Stimulated activated CD8-positive, alpha-beta memory T cell treated with anti-CD3 and anti-CD28 coated beads, Interleukin-12 subunit alpha, Interleukin-12 subunit beta, amount 100 ng/mL, for 1 hour (primary cell): Measurements from ENCODE around the gene TRIP6.
A peak's percentile ranks its signal among the peaks of the same experiment; 100 is the strongest.
"Not testable (repeated sequence)": the region's sequence is repeated elsewhere in the genome, so short reads cannot be mapped to it uniquely, and the experiment has no call there.

Experiments used
- DNase-seq: peaks from one replicate; pipeline ENCODE4 v3.0.0-alpha.2; 2020; ENCODE audit warnings: low read depth

Gene TRIP6

DNA sequence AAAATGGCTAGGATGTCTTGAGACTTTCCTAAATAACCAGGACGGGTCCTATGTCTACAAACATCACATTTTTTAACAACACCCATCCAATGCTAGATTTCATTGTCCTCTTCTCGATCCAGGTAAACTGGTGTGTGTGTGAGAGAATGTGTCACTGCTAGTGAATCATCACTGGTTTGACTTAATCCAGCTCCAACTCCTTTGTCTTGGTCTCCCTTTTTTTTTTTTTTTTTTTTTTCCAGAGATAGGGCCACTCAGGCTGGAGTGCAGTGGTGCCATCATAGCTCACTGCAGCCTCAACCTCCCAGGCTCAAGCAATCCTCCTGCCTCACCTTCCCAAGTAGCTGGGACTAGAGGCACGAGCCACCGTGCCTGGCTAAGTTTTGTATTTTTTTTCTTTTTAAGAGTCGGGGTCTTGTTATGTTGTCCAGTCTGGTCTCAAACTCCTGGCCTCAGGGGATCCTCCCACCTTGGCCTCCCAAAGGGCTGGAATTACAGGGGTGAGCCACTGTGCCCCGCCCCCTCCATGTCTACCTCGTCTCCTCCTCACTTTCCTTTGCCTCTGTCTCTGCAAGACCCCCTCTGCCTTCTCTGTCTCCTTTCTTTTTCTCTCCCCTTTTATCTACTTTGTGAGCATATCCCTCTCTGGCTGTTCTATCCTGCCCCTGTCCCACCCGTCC, 24.5 kb downstream of the TRIP6 start:
- DNase-seq: no peak

DNA sequence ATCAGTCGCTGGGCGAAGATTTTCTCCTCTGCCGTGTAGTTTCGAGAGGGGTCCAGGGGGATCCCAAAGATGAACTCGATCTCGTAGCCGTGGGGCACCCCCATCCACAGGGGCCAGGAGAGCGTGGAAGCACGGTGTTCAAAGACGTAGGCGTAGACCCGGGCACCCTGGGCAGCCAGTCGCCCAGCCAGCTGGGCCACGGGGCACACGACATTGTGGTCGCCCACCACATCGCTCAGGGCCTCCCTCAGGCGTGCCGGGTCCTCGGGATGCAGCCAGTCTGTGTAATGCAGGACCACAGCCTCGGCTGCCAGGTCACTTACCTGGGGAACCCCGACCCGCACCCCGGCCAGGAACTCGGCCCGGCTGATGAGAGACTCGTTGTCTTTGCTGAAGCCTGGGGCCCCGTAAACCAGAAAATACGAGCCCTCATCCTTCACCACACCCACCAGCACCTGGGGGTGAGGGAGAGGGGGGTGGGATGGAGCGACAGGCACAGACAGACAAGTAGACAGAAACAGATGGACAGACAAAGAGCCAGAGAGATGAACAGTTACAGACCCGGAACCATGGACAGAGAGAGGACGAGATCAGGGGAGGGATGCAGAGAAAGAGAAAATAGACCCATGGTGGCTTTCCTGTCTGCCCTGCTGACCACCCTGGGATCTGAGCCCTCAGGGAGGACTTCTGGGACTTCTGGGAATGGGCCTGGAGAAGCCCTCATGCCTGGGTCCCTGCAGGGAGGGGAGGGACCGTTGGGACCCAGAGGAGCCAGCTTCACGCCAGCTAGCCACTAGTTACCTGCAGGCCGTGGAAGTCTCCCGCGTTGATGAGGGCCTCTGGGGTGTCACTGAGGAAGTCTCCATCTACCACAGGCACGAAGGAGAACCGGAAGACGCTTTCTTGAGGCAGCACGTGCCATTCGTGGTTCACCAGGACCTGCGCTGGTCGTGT, 25.5 kb downstream of the TRIP6 start:
- DNase-seq: no peak

DNA sequence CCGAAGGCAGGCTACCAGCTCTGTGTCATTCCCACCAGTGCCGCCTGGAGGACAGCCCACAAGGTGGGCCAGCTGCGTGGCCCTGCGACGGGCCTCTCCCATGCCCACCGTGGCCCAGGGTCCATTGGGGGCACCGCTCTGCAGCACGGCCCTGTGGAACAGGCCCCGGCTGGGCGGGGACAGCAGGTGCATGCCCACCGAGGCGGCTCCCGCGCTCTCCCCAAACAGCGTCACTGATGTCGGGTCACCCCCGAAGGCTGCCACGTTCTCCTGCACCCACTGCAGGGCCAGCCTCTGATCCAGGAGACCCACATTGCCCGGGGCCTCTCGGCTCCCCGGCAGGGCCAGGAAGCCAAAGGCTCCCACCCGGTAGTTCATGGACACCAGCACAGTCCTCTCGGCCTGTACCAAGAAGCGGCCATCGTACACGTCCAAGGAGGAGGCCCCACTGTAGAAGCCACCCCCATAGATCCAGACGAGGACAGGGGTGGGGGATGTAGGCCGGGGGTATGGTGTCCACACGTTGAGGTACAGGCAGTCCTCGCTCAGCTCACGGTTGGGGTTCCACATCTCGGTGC, 26.2 kb downstream of the TRIP6 start:
- DNase-seq: no peak

DNA sequence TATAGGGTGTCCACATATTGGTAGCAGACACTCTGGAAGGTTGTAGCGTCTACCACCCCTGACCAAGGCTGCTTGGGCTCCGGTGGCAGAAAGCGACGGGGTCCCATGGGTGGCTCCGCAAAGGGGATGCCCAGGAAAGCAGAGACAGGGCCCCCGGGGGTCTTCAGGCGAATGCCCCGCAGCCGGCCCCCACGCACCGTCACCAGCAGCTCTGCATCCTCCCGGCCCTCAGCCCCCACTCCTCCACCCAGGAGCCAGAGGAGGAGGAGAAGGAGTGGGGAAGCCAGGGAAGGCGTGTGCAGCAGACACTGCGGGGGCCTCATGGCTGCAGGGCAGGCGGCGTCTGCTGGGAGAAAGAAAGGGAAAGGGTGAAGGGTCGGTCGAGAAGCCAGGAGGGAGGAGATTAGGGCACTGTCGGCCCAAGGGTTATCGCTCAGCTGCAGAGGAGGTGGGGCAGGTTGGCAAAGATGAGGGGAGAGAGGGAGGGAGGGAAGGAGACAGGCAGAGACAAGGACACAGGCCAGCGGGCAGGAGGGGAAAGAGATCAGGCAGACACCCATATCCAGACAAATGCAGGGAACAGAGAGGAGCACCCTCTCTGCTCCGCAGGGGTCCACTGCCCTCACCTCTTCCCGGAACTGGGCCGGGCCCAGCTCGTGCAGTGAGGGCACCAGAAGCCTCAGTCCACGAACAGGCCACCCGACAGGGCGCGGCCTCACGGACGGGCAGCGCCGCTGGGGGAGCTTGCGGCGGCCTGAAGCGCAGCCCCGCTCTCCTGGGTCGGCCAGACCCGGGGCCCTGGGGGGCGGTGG, 26.9 kb downstream of the TRIP6 start:
- DNase-seq: no peak

DNA sequence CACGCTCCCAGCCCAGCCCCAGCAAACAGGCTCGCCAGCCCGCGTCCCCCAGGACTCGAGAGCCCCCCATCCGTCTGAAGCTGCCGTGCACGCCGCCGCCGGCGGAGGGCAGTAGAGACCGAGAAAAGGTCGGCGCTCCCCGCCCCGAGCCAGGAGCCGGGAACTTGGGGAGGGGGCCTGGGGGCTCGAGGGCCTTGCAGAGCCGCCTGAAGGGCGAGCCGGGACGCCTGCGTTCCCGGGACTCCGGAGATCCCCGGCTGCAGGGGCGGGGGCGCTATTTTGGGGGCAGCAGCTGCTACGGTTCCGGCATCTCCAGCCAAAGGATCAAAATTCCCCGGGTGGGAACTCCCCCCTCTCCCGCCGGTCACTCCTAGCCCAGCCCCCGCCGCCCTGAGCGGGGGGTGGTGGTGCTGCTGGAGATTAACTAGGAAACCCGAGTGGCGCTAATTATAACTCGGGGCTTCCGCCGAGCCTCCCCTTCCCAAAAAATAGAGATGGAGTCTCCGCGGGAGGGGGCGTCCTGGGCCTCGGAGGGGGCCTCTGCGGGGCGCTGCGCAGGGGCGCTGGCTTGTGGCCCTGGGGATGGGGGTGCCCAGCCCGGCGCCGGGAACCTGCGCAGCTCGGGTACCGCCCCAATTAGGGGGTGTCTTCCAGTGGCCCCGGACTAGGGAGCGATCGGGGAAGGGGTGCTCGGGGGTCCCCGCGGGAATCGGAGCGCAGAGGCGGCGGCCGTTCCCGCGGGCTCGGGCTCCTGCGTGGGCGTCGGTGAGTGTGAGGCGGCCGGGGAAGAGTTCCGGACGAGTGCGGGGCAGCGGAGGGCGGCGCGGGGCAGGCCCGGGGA, 27.9 kb downstream of the TRIP6 start:
- peak; percentile 44 for DNase-seq

DNA sequence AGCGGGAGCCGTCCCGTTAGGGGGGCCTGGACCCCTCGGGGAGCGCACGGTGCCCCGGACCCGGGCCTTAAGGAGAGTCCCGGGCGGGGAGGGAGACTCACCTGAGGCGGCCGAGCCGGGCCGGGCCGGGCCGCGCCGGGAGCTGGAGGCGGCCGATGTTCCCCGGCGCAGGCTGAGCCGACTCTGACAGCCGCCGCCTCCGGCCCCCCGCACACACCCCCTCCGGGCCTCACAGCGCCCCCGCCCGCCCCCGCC, 28.4 kb downstream of the TRIP6 start, which contains the start of gene ACHE:
Gene ACHE, minus strand, starts transcription at position 188 of the 255 bp plus-strand sequence. CDS start 1,656 bp downstream, outside the sequence.
- no peak for DNase-seq

DNA sequence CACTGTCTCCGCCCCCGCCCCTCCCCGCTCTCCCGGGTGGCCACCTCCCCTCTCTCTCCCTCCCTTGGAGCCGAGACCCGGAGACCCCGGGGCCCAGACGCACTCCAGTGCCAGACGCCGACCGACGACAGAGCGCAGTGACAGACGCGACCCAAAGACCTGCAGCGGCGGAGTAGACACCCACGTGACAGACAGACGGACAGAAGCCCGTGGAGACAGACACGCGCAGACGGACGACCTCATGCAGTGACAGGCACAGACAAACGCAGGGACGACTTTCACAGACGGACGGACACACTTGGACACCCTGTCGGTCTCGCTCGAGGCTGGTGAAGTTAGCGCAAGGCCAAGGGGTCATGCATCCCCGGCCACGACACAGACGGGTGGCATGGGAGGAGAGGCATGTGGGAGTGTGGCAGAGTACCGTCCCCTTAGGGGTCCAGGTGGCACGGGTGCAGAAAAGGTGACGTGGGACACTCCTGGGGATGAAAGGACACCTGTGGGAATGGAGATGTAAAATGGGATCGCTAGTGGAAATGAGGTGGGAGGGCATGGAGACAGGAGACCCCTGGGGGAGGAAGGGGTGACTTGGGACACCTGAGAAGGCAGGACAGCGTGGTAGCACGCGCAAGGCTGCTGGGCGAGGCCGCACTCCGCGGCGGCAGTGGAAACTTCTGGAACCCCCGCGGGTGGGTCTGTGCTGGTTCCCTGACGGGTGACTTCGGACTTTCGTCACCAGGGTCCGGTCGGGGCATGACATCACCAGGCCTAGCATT, 29.0 kb downstream of the TRIP6 start:
- no peak for DNase-seq

DNA sequence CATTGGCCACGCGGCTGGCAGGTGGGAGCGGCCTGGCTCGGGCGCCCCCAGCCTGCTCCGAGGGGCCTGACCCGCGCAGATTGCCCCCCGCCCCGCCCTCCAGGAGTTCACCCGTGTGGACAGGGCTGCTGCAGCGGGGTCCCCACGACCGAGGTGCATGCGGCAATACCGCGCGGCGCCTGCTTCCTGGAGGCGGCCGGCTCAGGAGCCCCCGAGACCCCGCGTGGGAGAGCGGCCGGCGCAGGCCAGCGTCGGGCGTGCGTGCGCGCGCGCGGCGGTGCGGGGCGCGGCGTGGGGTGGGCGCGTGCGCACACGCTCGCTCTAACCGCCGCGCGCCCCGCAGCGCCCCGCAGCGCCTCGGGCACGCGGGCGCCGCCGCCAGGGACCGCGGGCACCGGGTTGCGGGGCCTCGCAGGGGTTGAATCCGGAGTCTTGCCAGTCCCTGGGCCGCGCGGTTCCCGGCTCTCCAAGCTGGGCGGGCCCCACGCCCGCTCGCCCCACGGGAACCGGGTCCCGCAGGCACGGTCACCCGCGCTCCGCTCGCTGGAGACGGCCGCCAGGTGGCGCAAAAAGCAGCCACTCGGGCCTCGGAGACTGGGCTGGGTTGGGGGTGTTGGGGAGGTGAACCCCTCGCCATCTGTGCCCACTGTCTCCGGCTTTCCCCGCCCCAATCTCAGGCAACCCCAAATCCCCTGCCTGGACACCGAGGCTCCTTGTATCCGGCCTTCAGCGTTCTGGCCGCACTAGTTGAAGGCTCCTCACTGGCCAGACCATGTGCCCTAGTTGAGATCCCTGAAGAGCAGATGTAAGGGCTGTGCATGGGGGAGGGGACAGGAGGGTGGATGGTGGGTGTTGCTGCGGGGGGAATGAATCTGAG, 29.8 kb downstream of the TRIP6 start:
- DNase-seq: peak; percentile 65

DNA sequence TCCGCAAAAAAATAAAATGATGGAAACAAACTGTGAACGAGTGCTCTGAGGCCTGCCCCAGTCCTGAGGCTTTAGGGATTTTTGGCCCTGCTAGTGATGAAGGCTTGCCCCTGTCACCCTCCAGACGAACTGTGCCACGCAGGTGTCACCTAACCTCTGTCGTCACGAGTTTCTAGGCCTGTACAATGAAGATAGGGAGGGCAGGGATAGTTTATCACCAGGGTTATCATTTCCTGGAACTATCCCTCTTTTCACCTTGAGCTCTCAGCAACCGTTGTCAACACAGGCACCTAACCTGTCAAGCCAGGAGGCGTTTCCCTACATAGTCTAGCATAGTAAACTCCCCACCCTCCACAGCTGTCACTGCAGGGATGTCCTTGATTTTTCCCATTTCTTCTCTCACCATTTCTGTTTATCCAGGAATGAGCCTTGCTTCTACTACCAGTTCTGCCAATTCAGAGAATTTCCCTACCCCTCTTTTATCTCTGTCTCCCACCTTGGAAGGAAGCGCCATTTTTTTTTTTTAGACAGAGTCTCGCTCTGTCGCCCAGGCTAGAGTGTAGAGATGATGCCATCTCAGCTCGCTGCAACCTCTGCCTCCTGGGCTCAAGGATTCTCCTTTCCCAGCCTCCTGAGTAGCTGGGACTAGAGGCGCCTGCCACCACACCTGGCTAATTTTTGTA, 30.7 kb downstream of the TRIP6 start:
- no peak for DNase-seq

DNA sequence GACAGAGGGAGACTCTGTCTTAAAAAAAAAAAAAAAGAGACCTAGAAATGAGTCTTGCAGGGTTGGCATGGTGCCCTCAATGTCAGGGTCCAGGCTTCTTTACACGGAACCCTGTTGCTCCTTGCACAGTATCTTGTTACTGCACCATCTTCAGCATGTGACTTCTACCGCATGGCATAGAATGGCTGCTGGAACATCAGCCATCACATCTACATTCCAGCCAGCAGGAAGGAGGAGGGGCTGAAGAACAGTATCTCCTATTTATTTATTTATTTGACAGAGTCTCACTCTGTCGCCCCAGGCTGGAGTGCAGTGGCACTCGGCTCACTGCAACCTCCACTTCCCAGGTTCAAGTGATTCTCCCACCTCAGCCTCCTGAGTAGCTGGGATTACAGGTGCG, 32.2 kb downstream of the TRIP6 start:
- DNase-seq: no peak

DNA sequence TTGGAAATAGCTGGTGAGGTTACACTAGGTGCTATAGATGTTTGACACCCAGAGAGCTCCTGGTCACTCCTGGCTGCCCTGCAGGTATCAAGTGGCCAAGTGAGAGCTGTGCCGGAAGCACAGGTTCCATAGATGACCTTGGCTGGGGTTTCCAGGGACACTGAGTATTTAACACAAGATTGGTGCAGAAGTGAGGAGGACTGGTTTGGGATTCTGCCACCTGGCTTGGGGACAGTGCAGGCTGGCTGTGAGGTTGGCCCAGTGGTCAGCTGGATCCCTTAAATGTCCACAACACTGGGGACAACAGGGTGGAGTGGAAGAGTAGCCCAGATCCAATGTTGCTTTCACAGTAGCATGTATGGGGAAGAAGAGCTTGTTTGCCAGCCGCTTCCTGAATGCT, 33.8 kb downstream of the TRIP6 start:
- DNase-seq: no peak

DNA sequence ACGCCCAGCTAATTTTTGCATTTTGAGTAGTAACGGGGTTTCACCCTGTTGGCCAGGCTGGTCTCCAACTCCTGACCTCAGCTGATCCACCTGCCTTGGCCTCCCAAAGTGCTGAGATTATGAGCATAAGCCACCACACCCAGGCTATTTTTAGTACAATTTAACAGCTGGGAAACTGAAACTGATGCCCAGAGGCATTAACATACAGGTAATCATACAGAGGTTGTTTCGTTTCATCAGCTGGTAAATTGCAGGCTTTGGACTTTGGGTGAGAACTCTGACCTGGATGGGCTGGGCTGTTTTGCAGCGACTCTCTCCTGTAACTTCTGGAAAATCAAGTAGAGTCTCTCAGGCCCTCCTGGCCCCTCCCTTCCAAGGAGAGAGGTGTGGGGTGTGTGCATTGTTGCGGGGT, 34.7 kb downstream of the TRIP6 start:
- no peak for DNase-seq

DNA sequence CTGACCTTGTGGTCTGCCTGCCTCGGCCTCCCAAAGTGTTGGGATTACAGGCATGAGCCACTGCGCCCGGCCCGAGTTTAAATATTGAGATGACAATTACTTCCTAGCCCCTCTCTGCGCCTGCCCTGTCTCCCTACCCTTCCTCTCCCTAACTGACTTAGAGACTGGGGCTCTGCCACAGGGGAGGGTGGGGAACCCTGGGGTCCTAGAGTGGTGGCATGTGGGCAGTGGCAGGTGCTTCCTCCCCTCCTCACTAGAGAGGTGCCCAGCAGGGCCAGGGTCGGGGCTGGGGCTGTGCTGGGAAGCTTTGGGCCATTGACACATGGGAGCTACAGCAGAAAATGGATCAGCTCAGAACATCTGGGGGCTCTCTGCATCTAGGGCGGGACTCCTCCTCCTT, 35.5 kb downstream of the TRIP6 start:
- no peak for DNase-seq

DNA sequence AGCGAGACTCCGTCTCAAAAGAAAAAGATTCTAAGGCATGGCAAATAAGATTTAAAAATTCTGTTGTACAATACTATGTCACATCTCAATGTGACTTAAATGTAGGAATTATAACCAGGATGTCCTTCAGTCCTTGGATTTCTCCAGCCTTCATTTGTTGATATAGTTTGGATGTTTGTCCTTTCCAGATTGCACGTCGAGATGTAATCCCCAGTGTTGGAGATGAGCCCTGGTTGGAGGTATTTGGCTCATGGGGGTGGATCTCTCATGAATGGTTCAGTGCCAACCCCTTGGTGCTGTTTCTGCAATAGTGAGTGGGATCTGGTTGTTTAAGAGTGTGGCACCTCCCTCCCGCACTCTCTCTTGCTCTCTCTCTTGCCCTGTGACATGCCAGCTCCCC, 41.3 kb downstream of the TRIP6 start:
- DNase-seq: no peak

DNA sequence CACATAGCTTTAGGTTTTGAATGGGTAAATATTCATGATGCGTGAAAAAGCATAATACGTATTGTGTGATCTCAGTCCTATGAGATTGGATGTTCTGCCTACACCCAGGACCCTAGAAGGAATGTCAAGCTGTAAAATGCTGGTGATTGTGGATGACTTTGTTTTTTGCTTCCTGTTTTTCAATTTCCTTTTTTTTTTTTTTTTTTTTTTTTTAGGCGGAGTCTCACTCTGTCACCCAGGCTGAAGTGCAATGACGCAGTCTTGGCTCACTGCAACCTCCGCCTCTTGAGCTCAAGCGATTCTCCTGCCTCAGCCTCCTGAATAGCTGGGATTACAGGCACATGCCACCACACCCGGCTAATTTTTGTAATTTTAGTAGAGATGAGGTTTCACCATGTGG, 43.3 kb downstream of the TRIP6 start:
- DNase-seq: not testable (repeated sequence)

DNA sequence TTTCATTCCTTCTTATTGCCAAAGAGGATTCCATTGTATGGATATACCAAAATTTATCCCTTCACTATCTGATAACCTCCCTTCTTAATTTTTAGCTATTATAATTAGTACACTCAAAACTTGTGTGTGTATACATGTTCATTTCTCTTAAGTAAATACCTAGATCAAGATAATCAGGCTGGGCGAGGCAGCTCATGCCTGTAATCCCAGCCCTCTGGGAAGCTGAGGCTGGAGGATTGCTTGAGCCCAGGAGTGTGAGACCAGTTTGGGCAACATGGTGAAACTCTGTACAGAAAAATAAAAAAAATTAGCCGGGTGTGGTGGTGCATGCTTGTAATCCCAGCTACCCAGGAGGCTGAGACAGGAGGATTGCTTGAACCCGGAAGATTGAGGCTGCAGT, 44.3 kb downstream of the TRIP6 start:
- DNase-seq: no peak

DNA sequence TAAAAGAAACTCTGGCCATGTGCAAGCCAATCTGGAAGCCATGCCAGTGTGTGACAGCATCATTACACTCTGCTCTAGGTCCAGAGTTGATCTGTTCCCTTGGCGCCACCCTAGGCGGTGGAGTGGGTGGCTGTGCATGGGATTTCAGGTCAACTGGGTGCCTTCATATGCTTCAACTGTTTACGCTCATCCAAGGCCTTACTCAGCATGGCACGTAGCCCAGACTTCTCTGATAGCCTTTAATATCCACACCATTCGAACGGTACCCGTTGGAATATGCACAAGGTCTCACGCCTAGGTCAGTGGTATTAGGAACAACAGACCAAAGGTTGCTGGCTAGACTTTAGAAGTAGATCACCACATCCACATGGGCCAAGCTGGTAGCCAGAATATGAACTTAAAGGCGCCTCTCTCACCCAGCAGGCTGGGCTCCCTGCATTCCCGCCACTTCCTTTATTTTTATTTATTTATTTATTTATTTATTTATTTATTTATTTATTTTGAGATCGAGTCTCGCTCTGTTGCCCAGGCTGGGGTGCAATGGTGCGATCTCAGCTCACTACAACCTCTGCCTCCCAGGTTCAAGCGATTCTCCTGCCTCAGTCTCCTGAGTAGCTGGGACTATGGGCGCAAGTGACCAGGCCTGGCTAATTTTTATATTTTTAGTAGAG, 47.2 kb downstream of the TRIP6 start:
- no peak for DNase-seq

DNA sequence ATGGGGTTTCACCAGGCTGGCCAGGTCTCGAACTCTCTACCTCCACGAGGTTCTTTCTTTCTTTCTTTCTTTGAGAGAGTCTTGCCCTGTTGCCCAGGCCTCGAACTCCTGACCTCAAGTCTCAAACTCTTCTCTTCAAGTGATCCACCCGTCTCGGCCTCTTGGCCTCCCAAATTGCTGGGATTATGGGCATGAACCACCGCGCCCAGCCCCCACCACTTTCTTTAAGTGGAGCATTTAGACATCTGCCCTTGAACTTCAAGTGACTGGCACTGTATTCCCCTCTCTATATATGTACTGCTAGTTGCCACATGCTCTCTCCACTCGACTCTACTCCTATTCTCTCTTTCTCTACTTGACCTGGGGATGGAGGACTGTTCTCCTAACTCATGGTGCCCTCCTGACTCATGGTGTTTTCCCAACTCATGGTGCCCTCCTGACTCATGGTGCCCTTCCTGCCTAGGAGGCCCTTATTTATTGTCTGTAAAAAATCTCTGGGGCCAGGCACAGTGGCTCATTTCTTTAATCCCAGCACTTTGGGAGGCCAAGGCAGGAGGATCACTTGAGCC, 47.8 kb downstream of the TRIP6 start:
- no peak for DNase-seq
